GM12878 (cell line): ENCODE data around the gene C1orf74. TPM values are rescaled to one million over a fixed set of nuclear protein-coding genes. Genes with fewer than 3 reads are reported as not detected.

ENCODE experiments used
- ATAC-seq: fragments of 200-7000 bp; cut with Tn5 transposase; 3 replicates; pipeline ENCODE4 v1.9.1; 2020; ENCODE audit warnings: mild to moderate bottlenecking, moderate library complexity
- BruUV-seq: library from RNA; stranded (reverse); fragments of 400-500 nt; replicated peaks from 2 replicates; lab custom pipeline; 2021; lab: Mats Ljungman, UMichigan
- CTCF ChIA-PET: fragments of 300-600 bp; sonication (Branson Sonifier 250); formaldehyde crosslinking; extraction: SDS; loops from one replicate; lab custom pipeline; 2021; ENCODE audit warnings: inconsistent platforms; lab: Yijun Ruan, JAX
- POLR2A ChIA-PET: fragments of 350-600 bp; formaldehyde crosslinking; extraction: SDS; loops from one replicate; lab custom pipeline; 2021; ENCODE audit warnings: inconsistent platforms; lab: Charles Lee
- RAD21 ChIA-PET: fragments of 300-600 bp; sonication (Branson Sonifier 250); formaldehyde crosslinking; loops from one replicate; lab custom pipeline; 2023; ENCODE audit warnings: antibody characterized with exemption; ENCODE audit not compliant: unreplicated experiment; lab: Charles Lee
- SMC1A ChIA-PET: fragments of 300-600 bp; sonication (Branson Sonifier 250); formaldehyde crosslinking; loops from one replicate; lab custom pipeline; 2023; ENCODE audit not compliant: unreplicated experiment, uncharacterized antibody; lab: Charles Lee
- DNase-seq: peaks from one replicate; pipeline ENCODE4 v3.0.0-alpha.2; 2011; ENCODE audit warnings: low read depth, low spot score
- FAIRE-seq: peaks from 3 replicates; lab custom pipeline; 2011; peaks lifted over from hg19 to GRCh38; lab: Jason Lieb, UNC
- H2AFZ ChIP-seq: 2 replicates; pipeline ENCODE4 v1.6.0; 2011; ENCODE audit warnings: low read depth, low read length, control low read depth; ENCODE audit not compliant: control insufficient read depth
- H3K27ac ChIP-seq: 2 replicates; pipeline ENCODE4 v1.5.1; 2011; ENCODE audit warnings: control low read depth; ENCODE audit not compliant: control insufficient read depth, insufficient read depth
- H3K27me3 ChIP-seq, 2 experiments: replicated peaks in 1 of 2; 2 replicates each; pipeline versions ENCODE4 v1.6.0 to v1.6.1; 2011; ENCODE audit warnings: low read length in 1 of 2; ENCODE audit not compliant: control insufficient read depth in 2 of 2, insufficient read depth in 2 of 2
- H3K36me3 ChIP-seq, 2 experiments: 2 replicates each; pipeline ENCODE4 v1.5.1; 2011; ENCODE audit warnings: low read length in 1 of 2; ENCODE audit not compliant: control insufficient read depth in 2 of 2, insufficient read depth in 2 of 2
- H3K4me1 ChIP-seq: 2 replicates; pipeline ENCODE4 v1.6.1; 2011; ENCODE audit warnings: mild to moderate bottlenecking, low read length, moderate library complexity, mixed read lengths; ENCODE audit not compliant: control insufficient read depth, insufficient read depth
- H3K4me2 ChIP-seq: 2 replicates; pipeline ENCODE4 v1.6.0; 2011; ENCODE audit warnings: control low read depth; ENCODE audit not compliant: control insufficient read depth, insufficient read depth
- H3K4me3 ChIP-seq: fragments of 200-600 bp; sonication (generic); 2 replicates; pipeline ENCODE4 v1.5.1; 2016
- H3K79me2 ChIP-seq: 2 replicates; pipeline ENCODE4 v1.6.0; 2011; ENCODE audit warnings: low read length; ENCODE audit not compliant: control insufficient read depth, insufficient read depth
- H3K9ac ChIP-seq: 2 replicates; pipeline ENCODE4 v1.8.0; 2011; ENCODE audit warnings: low read length, control low read depth, mixed read lengths; ENCODE audit not compliant: control insufficient read depth, insufficient read depth
- H3K9me3 ChIP-seq: replicated peaks from 3 replicates; pipeline ENCODE4 v1.5.1; 2011; ENCODE audit warnings: mild to moderate bottlenecking, low read length; ENCODE audit not compliant: control insufficient read depth, insufficient read depth
- H4K20me1 ChIP-seq: 2 replicates; pipeline ENCODE4 v1.6.0; 2011; ENCODE audit not compliant: control insufficient read depth, insufficient read depth
- BCL3 ChIP-seq: IDR thresholded peaks from 2 replicates; pipeline ENCODE4 v1.6.1; 2011; ENCODE audit warnings: borderline replicate concordance, low read depth, mild to moderate bottlenecking, moderate library complexity, low read length; ENCODE audit not compliant: insufficient read depth, poor library complexity, severe bottlenecking
- BMI1 ChIP-seq: fragments of 450-650 bp; IDR thresholded peaks from 2 replicates; pipeline ENCODE4 v1.6.1; 2016; ENCODE audit warnings: mild to moderate bottlenecking, moderate library complexity, borderline replicate concordance
- BRCA1 ChIP-seq: IDR thresholded peaks from 2 replicates; pipeline ENCODE4 v1.6.1; 2011; ENCODE audit warnings: low read depth, low read length, improper control_type of control experiment
- EGR1 ChIP-seq, 2 experiments: IDR thresholded peaks; 1 replicate in 1 of 2; 2 replicates in 1 of 2; pipeline ENCODE4 v1.6.1; 2011 to 2012; ENCODE audit warnings: low read depth in 2 of 2, low read length in 2 of 2, borderline replicate concordance in 1 of 2, mild to moderate bottlenecking in 1 of 2, moderate library complexity in 1 of 2
- EP300 ChIP-seq, 2 experiments: fragments of 150-350 bp in 1 of 2; IDR thresholded peaks; 2 replicates each; pipeline ENCODE4 v1.6.1; 2011 to 2012; ENCODE audit warnings: low read depth in 2 of 2, low read length in 2 of 2, borderline replicate concordance in 1 of 2, improper control_type of control experiment in 1 of 2, inconsistent platforms in 1 of 2; ENCODE audit not compliant: control insufficient read depth in 1 of 2
- HSF1 ChIP-seq: fragments of 150-350 bp; IDR thresholded peaks from 2 replicates; pipeline ENCODE4 v1.6.1; 2014; ENCODE audit warnings: mild to moderate bottlenecking, low read depth, low read length
- KDM1A ChIP-seq: fragments of 200-600 bp; sonication (generic); IDR thresholded peaks from 2 replicates; pipeline ENCODE4 v1.6.1; 2016; ENCODE audit warnings: borderline replicate concordance
- MTA2 ChIP-seq: fragments of 450-650 bp; IDR thresholded peaks from 2 replicates; pipeline ENCODE4 v1.6.1; 2016; ENCODE audit warnings: low read depth, mild to moderate bottlenecking, moderate library complexity
- NFIC ChIP-seq: IDR thresholded peaks from 2 replicates; pipeline ENCODE4 v1.6.1; 2012; ENCODE audit warnings: low read depth, mild to moderate bottlenecking, inconsistent platforms, low read length, moderate library complexity
- RAD51 ChIP-seq: fragments of 450-650 bp; IDR thresholded peaks from 2 replicates; pipeline ENCODE4 v1.6.1; 2016; ENCODE audit warnings: moderate library complexity, mild to moderate bottlenecking, inconsistent platforms
- ZZZ3 ChIP-seq: IDR thresholded peaks from 2 replicates; pipeline ENCODE4 v1.6.1; 2011; ENCODE audit warnings: low read depth; ENCODE audit not compliant: control insufficient read depth, insufficient read length
- WGBS: methylation state at CpG from one replicate; pipeline ENCODE4 v1.1.6; 2016; ENCODE audit warnings: low lambda C conversion rate; ENCODE audit not compliant: insufficient replicate concordance, insufficient coverage; ENCODE audit errors: missing lambda C conversion rate; 5-methylcytosine and 5-hydroxymethylcytosine counted together
- in situ Hi-C: fragments of 300-500 bp; cut with MboI; formaldehyde crosslinking; loops from 9 replicates; pipeline ENCODE4 v1.14.3; 2018; ENCODE audit warnings: mixed read lengths
- intact Hi-C: fragments of 100-400 bp; cut with micrococcal nuclease; formaldehyde crosslinking; loops from one replicate; pipeline ENCODE4 v1.14.2; 2022; ENCODE audit not compliant: unreplicated experiment
- polyA plus RNA-seq, 11 experiments: library from polyadenylated mRNA; depleted of rRNA in 4 of 11; unstranded in 6 of 11; stranded (reverse) in 5 of 11; fragments of >200 nt; fragmentation: Nextera tagmentation in 4 of 11; fragmentation: Illumina TruSeq in 1 of 11; extraction: Ambion mirVana in 4 of 11; extraction: Trizol in 1 of 11; gene quantifications; 1 replicate in 1 of 11; 2 replicates in 10 of 11; pipeline versions ENCODE4 v1.2.1 to v1.2.3, GENCODE V29; 2011 to 2016; ENCODE audit warnings: inconsistent platforms in 2 of 11, missing spikeins in 2 of 11, low read depth in 1 of 11
- total RNA-seq, 4 experiments: library from RNA; depleted of rRNA in 3 of 4; stranded (reverse); fragments of >200 nt in 3 of 4; fragmentation: Illumina TruSeq in 1 of 4; extraction: Trizol in 1 of 4; gene quantifications; 2 replicates each; pipeline versions ENCODE4 v1.2.1 to v1.2.3, GENCODE V29; 2013 to 2021

Gene C1orf74
- total and polyA plus RNA-seq, 10 of the 15 experiments (the other 5 are each of a cell fraction or from before 2014, with no cell fraction given): 3.1 to 5.5 (median 3.6) TPM

GRCh38 chr1:209783386-209783785, 973 bp downstream of the C1orf74 start:
- intact Hi-C loops: no loop called here

More at GRCh38 chr1:209783386-209783785, 973 bp downstream of the C1orf74 start:
- BruUV-seq: no TSS peak
- ChIA-PET RAD21 (interaction anchor here (1.1 to 2.4 kb wide), 5 partner anchors 16 to 45 kb away, joined by 3 to 19 read pairs (median 5); partner anchors contain the start of genes TRAF3IP3 and UTP25), CTCF (interaction anchor here (0.5 to 6.0 kb wide), 8 partner anchors 10 to 1404 kb away, joined by 3 to 72 read pairs (median 6); partner anchors contain the start of genes TRAF3IP3 and UTP25), POLR2A (interaction anchor here (0.8 to 3.5 kb wide), 7 partner anchors 8 to 41 kb away, joined by 3 to 27 read pairs (median 4); partner anchors contain the start of gene TRAF3IP3), SMC1A (interaction anchor here (1.0 to 3.7 kb wide), 10 partner anchors 9 to 40 kb away, joined by 3 to 31 read pairs (median 6); no protein-coding TSS in a partner anchor)
- H3K9ac ChIP-seq: peak overlapping the region; percentile 82
- no peaks in the 10 kb centered on the region for H4K20me1 ChIP-seq
- DNase-seq: no peak
- no peak for ATAC-seq
- peaks cover 7% of the 10 kb centered on the region for H3K79me2 ChIP-seq
- H3K4me2 ChIP-seq: peak overlapping the region; percentile 46
- FAIRE-seq: no peak
- H3K27me3 ChIP-seq: no peaks in the 10 kb centered on the region
- peaks cover 0 to 3% of the 10 kb centered on the region in 2 experiments; a peak in 2 of 4 replicates for H3K36me3 ChIP-seq
- 0 out of 2 replicates have a peak, but pooled peaks cover 2% of the 10 kb centered on the region for H3K4me1 ChIP-seq
- WGBS: 86% methylated on average over 6 of the region's 6 CpGs
- in situ Hi-C loops: no loop called here
- no peak overlapping the region for H2AFZ ChIP-seq
- TF ChIP-seq RAD51: no peak
- TF ChIP-seq EP300 (IDR thresholded peaks at IDR 0.05; ENCODE audit: borderline replicate concordance in 1 of 2, control insufficient read depth in 1 of 2, low read depth in 2 of 2, low read length in 2 of 2): no peak
- no peak for TF ChIP-seq NFIC
- no peak for TF ChIP-seq ZZZ3
- no peak for TF ChIP-seq BMI1
- TF ChIP-seq KDM1A: no peak
- no peak for TF ChIP-seq EGR1 (IDR thresholded peaks at IDR 0.05; ENCODE audit: borderline replicate concordance in 1 of 2, low read depth in 2 of 2, low read length in 2 of 2)
- TF ChIP-seq HSF1: no peak
- TF ChIP-seq MTA2: no peak
- TF ChIP-seq BCL3: no peak
- TF ChIP-seq BRCA1: no peak
- TF ChIP-seq, all 136 proteins: peak for 0
- Histone ChIP-seq H3K27ac (no peak overlapping the region), H3K9me3 (no peaks in the 10 kb centered on the region; the same call in 1 of the 3 replicates), H3K4me3 (peak overlapping the region; percentile 80)
